ENCODE data around the gene RNF220.

DNA sequence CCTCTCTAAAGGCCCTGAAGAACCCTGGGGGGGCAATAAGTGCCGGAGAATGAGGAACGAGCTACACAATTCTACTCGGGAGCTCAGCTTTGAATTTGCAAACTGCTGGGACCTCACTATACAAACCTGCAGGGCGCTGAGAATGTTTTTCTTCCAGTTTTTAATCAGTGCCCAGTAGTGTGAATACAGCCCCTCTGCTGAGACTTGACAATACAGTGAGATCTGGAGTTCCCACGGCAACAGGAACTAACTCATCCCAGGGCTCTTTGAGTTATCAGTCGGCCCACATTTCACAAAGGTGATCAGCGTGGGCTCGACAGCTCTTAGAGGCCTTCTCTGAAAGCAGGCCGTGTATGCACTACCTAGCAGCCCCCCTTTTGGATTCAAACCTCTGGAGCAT, 227.5 kb downstream of the RNF220 start:
- TF ChIP-seq CTCF (IDR thresholded peaks at IDR 0.05) (no peak), POLR2A (IDR thresholded peaks at IDR 0.05) (no peak), POLR2AphosphoS5 (IDR thresholded peaks at IDR 0.05; ENCODE audit: insufficient read depth in 1 of 2, low read depth in 1 of 2) (no peak)
